ENCODE measurements around the gene TUBA8. TPM values are rescaled to one million over a fixed set of nuclear protein-coding genes. Genes with fewer than 3 reads are reported as not detected.
"Not testable (repeated sequence)": the region's sequence is repeated elsewhere in the genome, so short reads cannot be mapped to it uniquely, and the experiment has no call there.

The TUBA8 gene
- total and polyA plus RNA-seq, 9 donors: 0.92 to 4.2 (median 1.9) TPM; not detected in 1

- 93 to 96% (median 95%) methylated on average over 4 of the region's 4 CpGs for WGBS, 3 donors
- DNase-seq: no peak
- no peak for TF ChIP-seq EP300 (IDR thresholded peaks at IDR 0.05)
- no peak for TF ChIP-seq CTCF (IDR thresholded peaks at IDR 0.05)
- Histone ChIP-seq H3K36me3 (no peaks in the 10 kb centered on the region), H3K4me1 (ENCODE audit: insufficient read depth) (no peaks in the 10 kb centered on the region), H3K27me3 (no peaks in the 10 kb centered on the region), H3K27ac (no peak overlapping the region), H3K9me3 (no peaks in the 10 kb centered on the region), H3K4me3 (no peak overlapping the region)
- intact Hi-C loops (cut with DNase I): no loop called here
Measured at GRCh38 chr22:18104566-18104965, 6.0 kb upstream of the TUBA8 start.

GRCh38 chr22:18105981-18106380 is 4.6 kb upstream of the TUBA8 start:
- WGBS, 3 donors: 81 to 98% (median 95%) methylated on average over 6 to 7 of the region's 7 CpGs

GRCh38 chr22:18106550-18107341 is 3.9 kb upstream of the TUBA8 start:
- H3K4me1 ChIP-seq (ENCODE audit: insufficient read depth): peaks cover 14% of the 10 kb centered on the region
- H3K36me3 ChIP-seq; H3K9me3 ChIP-seq; H3K4me3 ChIP-seq; intact Hi-C loops (cut with DNase I); H3K27ac ChIP-seq; H3K27me3 ChIP-seq; DNase-seq: not testable (repeated sequence)
- 53 to 92% (median 75%) methylated on average over 4 of the region's 4 CpGs for WGBS, 3 donors

More at GRCh38 chr22:18105981-18106380, 4.6 kb upstream of the TUBA8 start:
- H3K36me3 ChIP-seq; intact Hi-C loops (cut with DNase I); H3K27ac ChIP-seq; DNase-seq; H3K4me3 ChIP-seq; H3K9me3 ChIP-seq; H3K27me3 ChIP-seq: not testable (repeated sequence)
- H3K4me1 ChIP-seq (ENCODE audit: insufficient read depth): peaks cover 11% of the 10 kb centered on the region

- TF ChIP-seq POLR2A (IDR thresholded peaks at IDR 0.05) (no peak), CTCF (IDR thresholded peaks at IDR 0.05) (no peak), EP300 (IDR thresholded peaks at IDR 0.05) (no peak)
- WGBS, 3 donors: 92 to 94% (median 93%) methylated on average over 3 of the region's 3 CpGs
- DNase-seq: no peak
- H3K27ac ChIP-seq: no peak overlapping the region
- no peaks in the 10 kb centered on the region for H3K36me3 ChIP-seq
- H3K27me3 ChIP-seq: no peaks in the 10 kb centered on the region
- H3K4me1 ChIP-seq (ENCODE audit: insufficient read depth): peaks cover 14% of the 10 kb centered on the region
- intact Hi-C loops (cut with DNase I): no loop called here
- H3K9me3 ChIP-seq: no peaks in the 10 kb centered on the region
- H3K4me3 ChIP-seq: no peak overlapping the region
Measured at GRCh38 chr22:18108187-18108586, 2.4 kb upstream of the TUBA8 start.

GRCh38 chr22:18109410-18110193 is 1.0 kb upstream of the TUBA8 start:
- Histone ChIP-seq H3K4me1 (ENCODE audit: insufficient read depth) (peaks cover 14% of the 10 kb centered on the region), H3K9me3 (no peaks in the 10 kb centered on the region), H3K27me3 (no peaks in the 10 kb centered on the region), H3K4me3 (no peak overlapping the region), H3K27ac (no peak overlapping the region), H3K36me3 (no peaks in the 10 kb centered on the region)
- DNase-seq: no peak
- intact Hi-C loops (cut with DNase I): no loop called here
- TF ChIP-seq EP300 (IDR thresholded peaks at IDR 0.05): no peak
- TF ChIP-seq CTCF (IDR thresholded peaks at IDR 0.05): no peak
- TF ChIP-seq POLR2A (IDR thresholded peaks at IDR 0.05): no peak
- 57 to 61% (median 59%) methylated on average over 14 of the region's 14 CpGs for WGBS, 3 donors

Measured in ovary (tissue), 9 donors.